Amniotic epithelial cell (primary cell): ENCODE measurements around the gene LPCAT2.

Experiments used
- DNase-seq: peaks from one replicate; pipeline ENCODE4 v3.0.0-alpha.2; 2010; ENCODE audit warnings: low read depth

The LPCAT2 gene

GRCh38 chr16:55480228-55480655 lies 28.6 kb upstream of the LPCAT2 start:
- peak; percentile 92 for DNase-seq

GRCh38 chr16:55481023-55481422 lies 27.8 kb upstream of the LPCAT2 start:
- DNase-seq: no peak

GRCh38 chr16:55482056-55482455 lies 26.8 kb upstream of the LPCAT2 start:
- no peak for DNase-seq

GRCh38 chr16:55487048-55487803 lies 21.6 kb upstream of the LPCAT2 start:
- DNase-seq: peak; percentile 59

GRCh38 chr16:55488306-55488705 lies 20.6 kb upstream of the LPCAT2 start:
- no peak for DNase-seq

DNA sequence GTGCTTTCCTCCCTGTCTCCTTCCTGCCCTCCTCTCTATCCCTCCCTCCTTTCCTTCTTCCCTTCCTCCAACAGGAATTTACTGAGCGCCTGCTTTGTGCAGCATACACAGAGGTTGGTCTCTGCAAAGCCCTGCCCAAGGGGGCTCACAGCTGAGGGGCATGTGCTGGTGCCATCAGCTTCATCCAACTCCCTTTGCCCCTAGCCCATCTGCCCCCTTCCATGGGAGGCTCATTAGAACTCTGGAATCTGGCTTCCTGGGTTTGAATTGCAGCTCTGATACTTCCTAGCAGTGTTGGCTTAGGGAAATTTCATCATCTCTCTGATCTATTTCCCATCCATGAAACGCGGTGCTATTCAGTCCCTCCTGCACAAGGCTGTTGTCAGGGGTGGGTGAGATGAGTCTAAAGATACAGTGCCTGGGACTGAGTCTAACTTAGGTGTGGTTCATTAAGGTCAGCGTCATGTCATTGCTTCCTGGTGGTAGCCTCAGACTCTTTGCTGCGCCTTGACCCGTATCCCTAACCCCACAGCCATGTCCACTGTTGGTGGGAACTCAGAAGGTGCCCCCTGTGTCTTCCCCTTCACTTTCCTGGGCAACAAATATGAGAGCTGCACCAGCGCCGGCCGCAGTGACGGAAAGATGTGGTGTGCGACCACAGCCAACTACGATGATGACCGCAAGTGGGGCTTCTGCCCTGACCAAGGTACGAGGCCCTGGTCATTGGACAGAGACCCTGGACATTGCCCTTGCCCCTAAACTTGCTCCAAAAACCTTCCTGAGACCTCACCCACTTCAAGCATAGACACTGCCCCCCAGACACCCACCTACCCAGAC lies 19.5 kb upstream of the LPCAT2 start:
- DNase-seq: no peak

DNA sequence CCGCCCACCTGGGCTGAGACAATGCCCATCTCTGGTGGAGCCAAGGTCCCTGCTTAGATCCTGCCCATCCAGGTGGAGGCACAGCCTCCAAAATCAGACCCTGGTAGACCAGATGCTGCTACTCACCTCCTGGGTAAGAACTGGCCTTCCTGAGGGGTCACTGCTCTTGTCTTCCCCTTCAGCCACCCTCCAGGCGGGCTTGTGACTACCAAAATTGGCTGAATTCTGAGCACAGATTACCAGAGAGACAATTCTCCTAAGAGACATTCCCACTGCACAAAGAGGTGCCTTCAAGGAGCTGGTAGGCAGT lies 19.0 kb upstream of the LPCAT2 start:
- DNase-seq: no peak

- no peak for DNase-seq
Observed at GRCh38 chr16:55490301-55490700, 18.6 kb upstream of the LPCAT2 start.

- no peak for DNase-seq
Observed at GRCh38 chr16:55491691-55492090, 17.2 kb upstream of the LPCAT2 start.

DNA sequence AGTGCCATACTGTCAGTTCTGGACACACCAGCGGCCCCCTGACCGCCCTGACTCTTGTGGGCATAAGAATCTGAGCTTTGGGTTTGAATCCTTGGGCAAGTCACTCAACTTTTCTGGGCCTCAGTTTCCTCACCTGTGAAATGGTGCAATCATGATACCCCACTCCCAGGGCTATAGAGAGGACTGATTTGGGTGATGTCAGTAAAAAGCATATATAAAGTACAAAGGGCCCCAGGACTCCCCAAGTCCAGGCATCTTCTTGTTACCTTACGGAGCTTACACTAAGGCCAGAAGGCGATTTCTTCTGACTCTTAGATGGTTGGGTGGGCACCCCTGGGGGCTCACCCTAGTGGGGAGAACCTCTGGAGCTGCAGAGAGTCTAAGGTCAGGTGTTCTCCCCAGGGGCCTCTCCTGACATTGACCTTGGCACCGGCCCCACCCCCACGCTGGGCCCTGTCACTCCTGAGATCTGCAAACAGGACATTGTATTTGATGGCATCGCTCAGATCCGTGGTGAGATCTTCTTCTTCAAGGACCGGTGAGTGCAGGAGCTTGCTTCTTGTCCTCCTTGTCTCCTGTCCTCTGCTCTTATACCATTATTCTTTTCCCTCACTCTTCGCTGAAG lies 16.0 kb upstream of the LPCAT2 start:
- no peak for DNase-seq

- peak; percentile 95 for DNase-seq
Observed at GRCh38 chr16:55494994-55495421, 13.9 kb upstream of the LPCAT2 start.

- DNase-seq: peak; percentile 85
Observed at GRCh38 chr16:55495616-55496289, 13.1 kb upstream of the LPCAT2 start.

DNA sequence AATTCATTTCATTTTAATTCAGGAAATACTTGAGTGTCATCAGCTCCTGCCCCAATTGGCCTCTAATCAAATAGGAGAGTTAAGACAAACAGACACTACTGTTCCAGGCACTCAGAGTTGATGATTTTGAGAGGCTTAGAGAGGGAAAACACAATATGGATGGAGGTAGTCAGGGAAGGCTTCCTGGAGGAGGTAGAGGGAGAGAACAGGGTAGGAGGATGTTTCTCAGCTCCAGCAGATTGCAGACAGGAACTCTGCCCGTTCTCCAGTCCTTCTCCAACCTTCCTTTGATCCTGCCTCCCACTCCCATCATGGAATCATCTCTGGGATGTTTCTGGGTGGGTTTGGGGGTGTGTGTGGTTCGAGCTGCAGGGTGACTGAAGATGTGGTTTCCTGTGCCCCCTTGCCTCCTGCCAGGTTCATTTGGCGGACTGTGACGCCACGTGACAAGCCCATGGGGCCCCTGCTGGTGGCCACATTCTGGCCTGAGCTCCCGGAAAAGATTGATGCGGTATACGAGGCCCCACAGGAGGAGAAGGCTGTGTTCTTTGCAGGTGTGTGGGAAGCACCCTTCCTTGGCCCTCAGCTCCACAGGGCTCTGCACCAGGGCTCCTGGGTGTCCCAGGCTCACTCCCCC lies 12.2 kb upstream of the LPCAT2 start:
- no peak for DNase-seq

GRCh38 chr16:55497558-55497957 lies 11.3 kb upstream of the LPCAT2 start:
- DNase-seq: no peak

GRCh38 chr16:55498101-55498500 lies 10.8 kb upstream of the LPCAT2 start:
- no peak for DNase-seq

GRCh38 chr16:55499281-55499680 lies 9.6 kb upstream of the LPCAT2 start:
- no peak for DNase-seq

- peak; percentile 100 for DNase-seq
Observed at GRCh38 chr16:55499951-55500529, 8.8 kb upstream of the LPCAT2 start.

GRCh38 chr16:55500530-55501011 lies 8.3 kb upstream of the LPCAT2 start:
- peak; percentile 50 for DNase-seq

GRCh38 chr16:55501549-55502322 lies 7.1 kb upstream of the LPCAT2 start:
- DNase-seq: peak; percentile 42

DNA sequence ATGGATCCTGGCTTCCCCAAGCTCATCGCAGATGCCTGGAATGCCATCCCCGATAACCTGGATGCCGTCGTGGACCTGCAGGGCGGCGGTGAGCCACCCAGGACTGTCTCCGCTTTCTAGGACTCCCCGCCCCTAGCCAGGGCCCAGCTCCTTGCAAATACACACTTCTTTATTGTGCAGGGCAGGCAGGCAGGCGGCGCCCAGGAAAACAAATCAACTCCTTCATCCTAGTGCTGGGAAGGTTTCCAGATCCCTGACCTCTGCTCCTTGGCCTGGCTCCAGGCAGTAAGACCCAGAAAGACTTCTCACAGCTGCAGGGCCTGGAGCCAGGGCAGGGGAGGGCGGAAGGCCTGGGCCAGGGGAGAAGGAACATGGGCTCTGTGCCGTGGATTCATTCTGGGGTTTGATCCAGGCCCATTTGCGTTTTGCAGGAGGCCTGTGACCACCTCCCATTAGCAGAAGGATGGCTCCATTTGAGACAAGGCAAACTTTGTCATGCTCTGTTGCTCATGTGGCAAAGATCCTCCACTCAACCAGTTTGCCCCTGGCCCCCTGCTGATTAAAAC lies 6.0 kb upstream of the LPCAT2 start:
- peak; percentile 97 for DNase-seq
